ENCODE results near the gene SLC29A3. TPM values are rescaled to one million over a fixed set of nuclear protein-coding genes. Genes with fewer than 3 reads are reported as not detected.
"Not testable (repeated sequence)": the region's sequence is repeated elsewhere in the genome, so short reads cannot be mapped to it uniquely, and the experiment has no call there.

The SLC29A3 gene
- total and polyA plus RNA-seq, 2 donors from 2014 or later, result 5.3 to 5.7 TPM

- FAIRE-seq, result no peak
- TF ChIP-seq CTCF (IDR thresholded peaks at IDR 0.05; ENCODE audit: borderline replicate concordance, extremely low read depth, insufficient read depth), result no peak
- Histone ChIP-seq H3K4me1 (ENCODE audit: control insufficient read depth in 2 of 3, insufficient read depth in 2 of 3, low read depth in 1 of 3, low read length in 3 of 3) (peaks cover 0 to 3% (median 0%) of the 10 kb centered on the region in 3 donors), H3K9me3 (ENCODE audit: control insufficient read depth in 2 of 3, insufficient read depth in 1 of 3, low read length in 3 of 3) (no peaks in the 10 kb centered on the region), H3K4me3 (ENCODE audit: low read length in 3 of 3) (no peak overlapping the region), H3K27ac (ENCODE audit: low read depth in 2 of 2, low read length in 2 of 2) (no peak overlapping the region), H3K36me3 (ENCODE audit: control insufficient read depth in 2 of 3, insufficient read depth in 3 of 3, low read length in 3 of 3) (peaks cover 0 to 9% (median 2%) of the 10 kb centered on the region in 3 donors), H3K9ac (ENCODE audit: low read length in 3 of 3) (no peak overlapping the region), H3K27me3 (ENCODE audit: control insufficient read depth, insufficient read depth, low read length) (no peaks in the 10 kb centered on the region)
- intact Hi-C loops (cut with DNase I), result no loop called here
- no peak for DNase-seq
These were observed 36.8 kb downstream of the SLC29A3 start for GRCh38 chr10:71355886-71356285.

- no peak for TF ChIP-seq CTCF (IDR thresholded peaks at IDR 0.05; ENCODE audit: borderline replicate concordance, extremely low read depth, insufficient read depth)
- intact Hi-C loops (cut with DNase I), result no loop called here
- H3K4me1 ChIP-seq (ENCODE audit: control insufficient read depth in 2 of 3, insufficient read depth in 2 of 3, low read depth in 1 of 3, low read length in 3 of 3), result peaks cover 0 to 3% (median 0%) of the 10 kb centered on the region in 3 donors
- no peak overlapping the region for H3K27ac ChIP-seq (ENCODE audit: low read depth in 2 of 2, low read length in 2 of 2)
- no peaks in the 10 kb centered on the region for H3K27me3 ChIP-seq (ENCODE audit: control insufficient read depth, insufficient read depth, low read length)
- FAIRE-seq (no peak), DNase-seq (peak in 1 of 5 donors; percentile 82)
- H3K4me3 ChIP-seq (ENCODE audit: low read length in 3 of 3), result no peak overlapping the region
- H3K9ac ChIP-seq (ENCODE audit: low read length in 3 of 3), result no peak overlapping the region
- H3K9me3 ChIP-seq (ENCODE audit: control insufficient read depth in 2 of 3, insufficient read depth in 1 of 3, low read length in 3 of 3), result no peaks in the 10 kb centered on the region
- peaks cover 0 to 12% (median 2%) of the 10 kb centered on the region in 3 donors for H3K36me3 ChIP-seq (ENCODE audit: control insufficient read depth in 2 of 3, insufficient read depth in 3 of 3, low read length in 3 of 3)
These were observed 38.8 kb downstream of the SLC29A3 start for GRCh38 chr10:71357792-71358265.

DNA sequence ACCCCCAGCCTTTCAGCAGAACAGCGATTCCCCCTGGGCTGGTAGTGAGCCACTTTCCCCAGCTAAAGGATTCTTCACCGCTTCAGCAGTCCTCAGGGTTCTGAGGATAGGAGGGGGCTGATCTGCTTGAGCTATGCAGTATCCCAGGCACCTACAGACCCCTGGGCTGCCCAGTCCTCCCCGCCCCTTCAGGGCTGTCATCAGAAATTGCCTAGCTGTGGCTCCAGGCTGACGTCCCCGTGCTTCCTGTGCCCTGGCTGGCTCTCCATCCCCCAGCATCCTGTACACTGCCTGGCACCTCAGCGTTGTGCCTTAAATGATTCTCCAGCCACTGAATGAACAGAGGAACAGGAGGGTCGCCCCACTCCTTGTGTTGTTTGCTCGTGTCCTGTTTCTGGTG is 39.2 kb downstream of the SLC29A3 start:
- Histone ChIP-seq H3K27ac (ENCODE audit: low read depth in 2 of 2, low read length in 2 of 2) (no peak overlapping the region), H3K4me3 (ENCODE audit: low read length in 3 of 3) (no peak overlapping the region), H3K36me3 (ENCODE audit: control insufficient read depth in 2 of 3, insufficient read depth in 3 of 3, low read length in 3 of 3) (peaks cover 0 to 13% (median 2%) of the 10 kb centered on the region in 3 donors), H3K9me3 (ENCODE audit: control insufficient read depth in 2 of 3, insufficient read depth in 1 of 3, low read length in 3 of 3) (no peaks in the 10 kb centered on the region), H3K9ac (ENCODE audit: low read length in 3 of 3) (no peak overlapping the region), H3K4me1 (ENCODE audit: control insufficient read depth in 2 of 3, insufficient read depth in 2 of 3, low read depth in 1 of 3, low read length in 3 of 3) (peaks cover 0 to 3% (median 0%) of the 10 kb centered on the region in 3 donors), H3K27me3 (ENCODE audit: control insufficient read depth, insufficient read depth, low read length) (no peaks in the 10 kb centered on the region)
- FAIRE-seq (no peak), DNase-seq (no peak)
- no peak for TF ChIP-seq CTCF (IDR thresholded peaks at IDR 0.05; ENCODE audit: borderline replicate concordance, extremely low read depth, insufficient read depth)
- intact Hi-C loops (cut with DNase I), result no loop called here

- not testable (repeated sequence) for H3K9me3 ChIP-seq (ENCODE audit: control insufficient read depth in 2 of 3, insufficient read depth in 1 of 3, low read length in 3 of 3); FAIRE-seq
- peaks cover 0 to 13% (median 3%) of the 10 kb centered on the region in 3 donors for H3K36me3 ChIP-seq (ENCODE audit: control insufficient read depth in 2 of 3, insufficient read depth in 3 of 3, low read length in 3 of 3)
These were observed 39.8 kb downstream of the SLC29A3 start for GRCh38 chr10:71358906-71359305.

More at GRCh38 chr10:71358906-71359305, 39.8 kb downstream of the SLC29A3 start:
- H3K4me3 ChIP-seq (ENCODE audit: low read length in 3 of 3); H3K27me3 ChIP-seq (ENCODE audit: control insufficient read depth, insufficient read depth, low read length); intact Hi-C loops (cut with DNase I); H3K9ac ChIP-seq (ENCODE audit: low read length in 3 of 3); H3K27ac ChIP-seq (ENCODE audit: low read depth in 2 of 2, low read length in 2 of 2); DNase-seq; H3K4me1 ChIP-seq (ENCODE audit: control insufficient read depth in 2 of 3, insufficient read depth in 2 of 3, low read depth in 1 of 3, low read length in 3 of 3): not testable (repeated sequence)
